Measurements from ENCODE around the gene ZNF597.
A peak's percentile ranks its signal among the peaks of the same experiment; 100 is the strongest.

ZNF597 gene

DNA sequence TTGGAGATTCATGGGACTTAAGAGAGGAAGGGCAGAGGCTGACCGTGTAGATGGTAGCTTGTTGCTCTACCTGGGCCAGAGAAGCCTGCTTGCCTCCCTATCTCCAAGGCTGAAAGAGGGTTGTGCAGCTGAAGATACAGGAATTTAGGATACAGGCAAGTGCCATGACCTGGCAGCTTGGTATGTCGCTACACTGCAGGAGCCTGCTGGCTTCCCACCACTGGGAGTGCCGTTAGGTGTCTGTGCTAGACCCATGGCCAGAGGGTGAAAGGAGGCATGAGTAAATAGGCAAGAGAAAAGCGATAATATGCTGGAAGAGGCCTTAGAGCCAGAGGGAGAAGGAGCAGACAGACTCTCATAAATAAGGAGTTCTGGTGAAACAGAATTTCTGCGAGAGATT lies 10.8 kb upstream of the ZNF597 start:
- DNase-seq: no peak

DNA sequence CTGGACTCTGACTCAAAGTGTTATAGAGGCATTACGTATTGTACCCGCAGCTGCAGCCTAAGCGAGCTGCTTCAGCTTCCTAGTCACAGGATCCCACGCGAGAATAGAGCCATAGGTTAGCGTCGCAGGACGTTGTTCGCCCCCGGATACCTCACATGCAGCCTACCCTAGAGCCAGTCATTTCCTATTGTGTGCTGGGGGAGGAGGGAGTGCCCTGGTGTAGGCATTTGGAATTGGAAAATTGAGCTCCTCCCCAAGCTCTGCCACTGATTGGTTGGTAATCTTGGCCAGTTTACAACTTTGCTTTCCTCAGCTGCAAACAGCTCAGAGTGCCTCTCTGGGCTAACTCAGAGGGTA lies 706 bp upstream of the ZNF597 start:
- DNase-seq: peak; percentile 77

GRCh38 chr16:3439637-3440036 lies 3.7 kb downstream of the ZNF597 start:
- no peak for DNase-seq

DNA sequence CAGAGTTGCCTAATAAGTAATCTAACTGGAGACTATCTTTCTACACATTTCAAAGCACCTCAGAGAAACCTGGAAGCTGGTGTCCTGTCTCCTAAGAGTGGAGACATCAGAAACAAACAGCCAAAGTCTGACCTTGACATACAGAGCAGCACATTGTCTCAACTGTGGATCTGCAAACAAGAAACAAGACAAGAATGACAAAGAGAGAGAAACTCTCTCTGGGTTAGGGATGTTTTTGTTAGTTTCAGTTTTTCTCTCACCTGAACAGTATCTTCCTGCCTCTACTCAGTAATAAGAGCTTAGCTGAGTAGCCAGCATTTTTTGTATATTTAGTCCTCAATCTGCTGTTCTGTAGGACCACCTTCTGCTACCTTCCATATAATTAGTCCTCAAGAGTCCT lies 8.9 kb downstream of the ZNF597 start:
- no peak for DNase-seq

DNA sequence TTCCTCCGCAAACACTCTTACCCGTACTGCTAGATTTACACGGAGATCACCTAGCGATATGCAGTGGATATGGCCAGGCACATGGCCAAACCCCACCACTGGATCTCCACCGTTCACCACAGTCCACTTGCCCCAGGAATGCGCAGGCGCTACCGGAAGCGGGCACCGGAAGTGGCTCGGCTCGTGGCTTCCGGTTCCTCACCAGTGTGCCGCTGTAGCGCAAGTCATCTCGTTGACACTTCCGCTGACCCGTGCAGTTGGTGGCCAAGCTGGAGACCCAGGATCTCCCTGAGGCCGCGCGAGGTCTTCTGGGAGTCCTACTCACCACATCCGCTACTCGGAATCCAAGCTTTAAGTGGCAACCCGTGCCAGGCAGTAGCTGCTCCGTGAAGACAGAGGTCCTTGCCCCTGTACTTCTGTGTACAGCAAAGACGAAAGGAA lies 11.5 kb downstream of the ZNF597 start:
- DNase-seq: peak; percentile 51

- no peak for DNase-seq
Measured at GRCh38 chr16:3413730-3414379, 29.4 kb downstream of the ZNF597 start.

GRCh38 chr16:3408561-3409197 lies 34.6 kb downstream of the ZNF597 start:
- DNase-seq: no peak

DNA sequence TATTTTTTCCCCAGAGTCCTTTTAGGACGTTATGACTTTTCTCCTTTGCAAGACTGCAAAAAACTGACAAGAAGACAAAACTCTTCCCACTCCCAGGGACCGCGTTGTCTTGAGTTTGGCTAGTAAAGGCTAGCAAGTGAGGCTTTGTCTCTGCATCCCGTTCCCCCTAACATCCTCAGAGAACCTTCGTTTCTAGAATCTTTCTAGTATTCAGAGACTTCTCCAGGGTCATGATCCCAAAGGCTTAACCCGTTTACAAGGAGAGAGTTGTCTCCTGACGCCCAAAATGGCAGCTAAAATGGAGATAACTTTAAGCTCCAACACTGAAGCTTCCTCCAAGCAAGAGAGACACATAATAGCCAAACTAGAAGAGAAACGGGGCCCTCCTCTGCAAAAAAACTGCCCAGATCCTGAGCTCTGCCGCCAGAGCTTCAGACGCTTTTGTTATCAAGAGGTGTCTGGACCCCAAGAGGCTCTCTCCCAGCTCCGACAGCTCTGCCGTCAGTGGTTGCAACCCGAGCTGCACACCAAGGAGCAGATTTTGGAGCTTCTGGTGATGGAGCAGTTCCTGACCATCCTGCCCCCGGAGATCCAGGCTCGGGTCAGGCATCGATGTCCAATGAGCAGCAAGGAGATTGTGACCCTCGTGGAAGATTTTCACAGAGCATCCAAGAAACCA lies 41.4 kb downstream of the ZNF597 start:
- DNase-seq: no peak

DNA sequence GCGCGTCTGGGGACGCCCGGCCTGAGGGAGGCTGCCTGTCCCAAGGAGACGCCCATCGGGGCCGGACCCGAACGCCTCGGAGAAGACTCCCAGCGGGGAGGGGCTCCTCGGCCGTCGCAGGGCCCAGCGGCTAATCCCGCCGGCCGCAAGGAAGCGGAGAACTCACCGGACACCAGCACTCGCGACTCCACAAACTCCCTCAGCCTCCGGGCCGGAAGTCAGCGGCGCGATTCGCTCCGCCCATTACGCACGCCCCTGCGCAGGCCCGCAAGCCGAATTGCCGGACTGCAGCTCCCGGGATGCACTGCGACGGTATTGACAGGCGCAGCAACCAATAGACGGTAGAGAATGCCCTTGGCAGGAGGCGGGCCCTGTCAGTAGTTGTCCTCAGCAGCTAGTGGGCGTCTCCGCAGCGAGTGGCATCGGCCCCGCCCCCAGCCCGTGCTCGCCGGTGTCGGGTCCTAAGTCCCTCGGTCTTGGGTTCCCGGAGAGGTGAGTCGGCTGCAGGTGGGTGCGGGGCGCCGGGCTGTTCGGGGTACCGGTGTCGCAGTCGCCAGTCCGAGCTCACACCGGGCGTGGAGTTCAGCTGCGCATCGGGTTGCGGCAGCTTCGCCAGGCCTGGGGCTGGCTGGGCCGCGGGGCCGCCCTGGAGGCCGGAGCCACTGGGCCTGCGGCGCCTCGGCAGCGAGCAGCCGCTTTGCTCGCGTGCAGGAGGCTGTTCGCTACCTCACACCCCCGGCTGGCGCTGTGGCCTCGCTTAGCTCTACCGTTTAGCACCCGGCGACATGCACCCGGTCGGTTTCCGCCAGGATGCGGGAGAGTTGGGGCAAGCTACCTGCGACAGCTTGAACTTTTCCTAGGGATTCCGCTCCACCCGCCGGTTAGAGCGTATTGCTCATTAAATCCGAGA lies 42.3 kb downstream of the ZNF597 start, which contains the start of the genes ZNF174 and ZSCAN32:
Gene ZNF174 (plus strand): TSS at position 437 of the 910 bp plus-strand sequence. CDS start 790 bp downstream, outside the sequence.
Gene ZSCAN32 (minus strand): TSS at position 226 of the 910 bp plus-strand sequence. CDS start 3,447 bp downstream, outside the sequence.
- DNase-seq: peak; percentile 99

DNA sequence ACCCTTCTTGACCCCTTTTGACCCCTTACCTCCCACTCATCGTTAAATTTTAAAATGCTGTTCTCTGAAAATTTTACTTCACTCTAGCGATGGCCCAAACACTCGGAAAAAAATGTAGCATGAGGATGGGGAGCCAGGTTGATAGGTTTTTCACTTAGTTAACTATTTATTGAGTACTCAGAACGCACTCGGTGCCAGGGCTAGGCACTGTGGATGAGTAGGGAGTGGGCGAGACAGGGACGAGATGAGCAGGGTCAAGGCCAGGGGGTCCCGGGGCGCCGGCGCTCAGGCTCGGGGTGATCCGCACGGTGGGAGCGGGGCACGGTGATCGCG lies 42.9 kb downstream of the ZNF597 start:
- DNase-seq: no peak

DNA sequence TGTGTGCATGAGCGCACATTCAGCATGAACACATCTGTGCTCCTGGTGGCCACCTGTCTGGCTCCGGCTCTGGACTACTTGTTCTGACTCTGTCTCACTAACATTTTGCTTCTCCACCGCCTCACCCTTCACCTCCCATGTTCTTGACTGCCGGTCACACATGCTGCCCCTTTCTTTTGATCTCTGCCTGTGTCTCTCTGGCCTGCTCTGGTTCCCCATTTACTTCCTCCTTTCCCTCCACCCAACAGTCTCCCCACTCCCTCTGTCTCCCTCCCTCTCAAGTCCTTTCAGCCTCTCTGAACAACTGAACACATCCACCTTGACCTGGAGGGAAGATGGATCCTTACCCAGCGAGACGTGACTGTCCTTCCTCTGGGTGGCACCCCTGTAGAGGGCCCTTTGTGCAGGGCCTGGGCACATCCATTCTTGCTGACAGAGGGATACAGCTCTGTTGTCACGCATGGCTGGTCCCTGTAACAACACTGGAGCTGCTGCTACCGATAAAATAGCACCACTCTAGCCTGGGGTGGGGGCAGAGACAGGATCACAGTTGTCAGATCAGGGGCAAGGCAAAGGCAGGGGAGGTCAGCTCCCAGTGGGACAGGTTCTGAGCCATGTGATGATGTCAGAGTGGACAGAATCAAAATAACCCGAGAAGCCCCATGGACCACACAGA lies 53.5 kb downstream of the ZNF597 start:
- DNase-seq: no peak

GRCh38 chr16:3388325-3388724 lies 55.0 kb downstream of the ZNF597 start:
- no peak for DNase-seq

DNA sequence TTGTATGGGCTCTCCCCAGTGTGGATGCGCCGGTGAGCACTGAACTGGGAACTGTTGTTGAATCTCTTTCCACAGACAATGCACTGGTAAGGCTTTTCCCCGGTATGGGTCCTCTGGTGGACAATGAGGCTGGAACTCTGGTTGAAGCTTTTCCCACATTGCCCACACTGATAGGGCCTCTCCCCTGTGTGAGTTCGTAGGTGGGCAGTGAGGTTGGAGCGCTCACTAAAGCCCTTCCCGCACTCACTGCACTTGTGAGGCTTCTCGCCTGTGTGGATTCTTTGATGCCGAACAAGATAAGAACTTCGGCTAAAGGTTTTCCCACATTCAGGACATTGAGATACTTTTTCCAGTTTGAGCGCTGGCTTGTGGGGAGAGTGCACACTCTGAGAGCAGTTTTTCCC lies 60.3 kb downstream of the ZNF597 start:
- DNase-seq: no peak

All from suppressor macrophage treated with lipopolysaccharide for 4 hours (primary cell).